ENCODE results near the gene TUBGCP2.

The TUBGCP2 gene

GRCh38 chr10:133298466-133298865, 10.2 kb downstream of the TUBGCP2 start:
- no peak for DNase-seq

- no peak for DNase-seq
Measured at GRCh38 chr10:133297504-133297903, 11.2 kb downstream of the TUBGCP2 start.

- DNase-seq, result no peak
Measured at GRCh38 chr10:133295426-133296320, 13.0 kb downstream of the TUBGCP2 start.

GRCh38 chr10:133294189-133294588, 14.5 kb downstream of the TUBGCP2 start:
- no peak for DNase-seq

GRCh38 chr10:133293810-133294119, 14.9 kb downstream of the TUBGCP2 start:
- DNase-seq, result no peak

- no peak for DNase-seq
Measured at GRCh38 chr10:133292919-133293809, 15.5 kb downstream of the TUBGCP2 start.

GRCh38 chr10:133289761-133290160, 18.9 kb downstream of the TUBGCP2 start:
- DNase-seq, result no peak

GRCh38 chr10:133287832-133288500, 20.7 kb downstream of the TUBGCP2 start:
- DNase-seq, result no peak

GRCh38 chr10:133286366-133286765, 22.3 kb downstream of the TUBGCP2 start:
- DNase-seq, result no peak

- no peak for DNase-seq
Measured at GRCh38 chr10:133285217-133285616, 23.5 kb downstream of the TUBGCP2 start.

- DNase-seq, result no peak
Measured at GRCh38 chr10:133283931-133284330, 24.7 kb downstream of the TUBGCP2 start.

- no peak for DNase-seq
Measured at GRCh38 chr10:133282846-133283390, 25.8 kb downstream of the TUBGCP2 start.

- no peak for DNase-seq
Measured at GRCh38 chr10:133281628-133282372, 26.9 kb downstream of the TUBGCP2 start.

GRCh38 chr10:133281084-133281483, 27.6 kb downstream of the TUBGCP2 start:
- DNase-seq, result no peak

- DNase-seq, result no peak
Measured at GRCh38 chr10:133280391-133281059, 28.1 kb downstream of the TUBGCP2 start.

- no peak for DNase-seq
Measured at GRCh38 chr10:133279326-133280226, 29.1 kb downstream of the TUBGCP2 start.

GRCh38 chr10:133278577-133279265, 30.0 kb downstream of the TUBGCP2 start:
- no peak for DNase-seq

- no peak for DNase-seq
Measured at GRCh38 chr10:133277993-133278576, 30.6 kb downstream of the TUBGCP2 start.

GRCh38 chr10:133277277-133277992, 31.2 kb downstream of the TUBGCP2 start:
- DNase-seq, result no peak

Data from DMS79 (cell line).